Measurements from ENCODE around the gene BMPR1A. TPM values are rescaled to one million over a fixed set of nuclear protein-coding genes. Genes with fewer than 3 reads are reported as not detected.
A peak's percentile ranks its signal among the peaks of the same experiment; 100 is the strongest.

BMPR1A gene
- total and polyA plus RNA-seq, 10 of the 15 experiments (the other 5 are each of a cell fraction or from before 2014, with no cell fraction given): 2.3 to 22.7 (median 13.1) TPM

DNA sequence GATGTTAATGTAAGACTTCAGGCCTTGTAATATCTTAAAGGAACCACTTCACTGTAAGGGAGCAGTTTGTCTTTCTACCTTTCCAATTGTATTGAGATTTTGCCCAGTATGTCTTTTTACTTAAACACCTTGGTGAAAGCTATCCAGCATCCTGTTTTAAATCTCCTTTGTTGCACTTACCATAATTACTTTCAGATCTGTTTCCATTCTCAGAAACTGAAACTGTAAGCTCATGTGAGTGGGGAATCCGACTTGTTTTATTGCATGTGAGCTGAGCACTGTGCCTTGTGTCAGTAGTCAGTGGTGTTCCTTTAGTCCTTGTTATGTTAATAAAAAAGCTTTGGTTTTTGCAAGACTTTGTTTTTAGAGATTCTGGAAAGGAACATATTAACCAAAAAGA is 42.2 kb downstream of the BMPR1A start:
- Histone ChIP-seq H3K4me3 (peak overlapping the region; percentile 12; the same call in 1 of the 2 replicates), H2AFZ (ENCODE audit: control insufficient read depth, low read depth, low read length) (no peak overlapping the region), H3K4me2 (ENCODE audit: control insufficient read depth, insufficient read depth) (peak overlapping the region; percentile 81), H3K4me1 (ENCODE audit: control insufficient read depth, insufficient read depth, low read length) (peaks cover 6% of the 10 kb centered on the region; the same call in 1 of the 2 replicates), H4K20me1 (ENCODE audit: control insufficient read depth, insufficient read depth) (no peaks in the 10 kb centered on the region), H3K79me2 (ENCODE audit: control insufficient read depth, insufficient read depth, low read length) (peaks cover 24% of the 10 kb centered on the region), H3K27ac (ENCODE audit: control insufficient read depth, insufficient read depth) (peak overlapping the region; percentile 57), H3K9ac (ENCODE audit: control insufficient read depth, insufficient read depth, low read length) (peak overlapping the region; percentile 1; the same call in 1 of the 2 replicates), H3K36me3 (ENCODE audit: control insufficient read depth in 2 of 2, insufficient read depth in 2 of 2, low read length in 1 of 2) (no peaks in the 10 kb centered on the region), H3K9me3 (replicated peaks; ENCODE audit: control insufficient read depth, insufficient read depth, low read length) (no peaks in the 10 kb centered on the region), H3K27me3 (replicated peaks in 1 of 2; ENCODE audit: control insufficient read depth in 2 of 2, insufficient read depth in 2 of 2, low read length in 1 of 2) (no peaks in the 10 kb centered on the region)
- SMC1A ChIA-PET (ENCODE audit: uncharacterized antibody, unreplicated experiment): interaction anchor here (0.8 to 2.2 kb wide), 11 partner anchors 16 to 79 kb away, joined by 3 to 11 read pairs (median 4); no protein-coding TSS in a partner anchor
- POLR2A ChIA-PET: interaction anchor here (0.7 to 1.2 kb wide), 2 partner anchors 168 to 299 kb away, joined by 3 read pairs; no protein-coding TSS in a partner anchor
- no peak for TF ChIP-seq SMAD5 (IDR thresholded peaks at IDR 0.05; ENCODE audit: low read depth)
- TF ChIP-seq BHLHE40 (IDR thresholded peaks at IDR 0.05; ENCODE audit: borderline replicate concordance in 1 of 2, low read depth in 2 of 2, low read length in 1 of 2): peak; percentile 82 to 87
- TF ChIP-seq, protein P1, sequence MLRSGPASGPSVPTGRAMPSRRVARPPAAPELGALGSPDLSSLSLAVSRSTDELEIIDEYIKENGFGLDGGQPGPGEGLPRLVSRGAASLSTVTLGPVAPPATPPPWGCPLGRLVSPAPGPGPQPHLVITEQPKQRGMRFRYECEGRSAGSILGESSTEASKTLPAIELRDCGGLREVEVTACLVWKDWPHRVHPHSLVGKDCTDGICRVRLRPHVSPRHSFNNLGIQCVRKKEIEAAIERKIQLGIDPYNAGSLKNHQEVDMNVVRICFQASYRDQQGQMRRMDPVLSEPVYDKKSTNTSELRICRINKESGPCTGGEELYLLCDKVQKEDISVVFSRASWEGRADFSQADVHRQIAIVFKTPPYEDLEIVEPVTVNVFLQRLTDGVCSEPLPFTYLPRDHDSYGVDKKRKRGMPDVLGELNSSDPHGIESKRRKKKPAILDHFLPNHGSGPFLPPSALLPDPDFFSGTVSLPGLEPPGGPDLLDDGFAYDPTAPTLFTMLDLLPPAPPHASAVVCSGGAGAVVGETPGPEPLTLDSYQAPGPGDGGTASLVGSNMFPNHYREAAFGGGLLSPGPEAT (IDR thresholded peaks at IDR 0.05; ENCODE audit: low read depth): peak; percentile 54; the same call in 1 of the 2 replicates
- 0 out of 2 replicates have a peak, but pooled peaks have one; percentile 19 for TF ChIP-seq EED (IDR thresholded peaks at IDR 0.05; ENCODE audit: low read depth)
- TF ChIP-seq IKZF2 (IDR thresholded peaks at IDR 0.05): peak; percentile 32 to 61; a peak in 2 of 4 replicates
- no peak for TF ChIP-seq NR2C1 (IDR thresholded peaks at IDR 0.05)
- 0 out of 2 replicates have a peak, but pooled peaks have one; percentile 12 for TF ChIP-seq RUNX3 (IDR thresholded peaks at IDR 0.05; ENCODE audit: low read length)
- in situ Hi-C loops (cut with MboI) (no loop called here), intact Hi-C loops (cut with micrococcal nuclease; ENCODE audit: unreplicated experiment) (loop anchor here (1.0 to 10.0 kb wide), 2 partner anchors 43 to 84 kb away; no protein-coding TSS in a partner anchor)
- WGBS (ENCODE audit: insufficient coverage, insufficient replicate concordance, low lambda C conversion rate, missing lambda C conversion rate): 4% methylated on average over 1 of the region's 1 CpG
- RAD21 ChIA-PET (ENCODE audit: unreplicated experiment): interaction anchor here (0.7 to 1.6 kb wide), 8 partner anchors 36 to 105 kb away, joined by 3 to 6 read pairs (median 3); no protein-coding TSS in a partner anchor
- BruUV-seq (replicated peaks): TSS peak; percentile 29
- ATAC-seq (peak; percentile 92), DNase-seq (ENCODE audit: low read depth, low spot score) (peak; percentile 57), FAIRE-seq (peak; percentile 79)
- CTCF ChIA-PET: interaction anchor here (0.6 to 1.1 kb wide), 6 partner anchors 29 to 105 kb away, joined by 3 to 4 read pairs (median 3); no protein-coding TSS in a partner anchor

Measured in GM12878 (cell line).